GM10847 (cell line): Measurements from ENCODE around the gene RASSF8.

ENCODE experiments used
- POLR2A ChIP-seq: IDR thresholded peaks from 2 replicates; pipeline ENCODE4 v1.6.1; 2011; ENCODE audit not compliant: insufficient read length; ENCODE audit errors: extremely low read depth

The RASSF8 gene, protein sequence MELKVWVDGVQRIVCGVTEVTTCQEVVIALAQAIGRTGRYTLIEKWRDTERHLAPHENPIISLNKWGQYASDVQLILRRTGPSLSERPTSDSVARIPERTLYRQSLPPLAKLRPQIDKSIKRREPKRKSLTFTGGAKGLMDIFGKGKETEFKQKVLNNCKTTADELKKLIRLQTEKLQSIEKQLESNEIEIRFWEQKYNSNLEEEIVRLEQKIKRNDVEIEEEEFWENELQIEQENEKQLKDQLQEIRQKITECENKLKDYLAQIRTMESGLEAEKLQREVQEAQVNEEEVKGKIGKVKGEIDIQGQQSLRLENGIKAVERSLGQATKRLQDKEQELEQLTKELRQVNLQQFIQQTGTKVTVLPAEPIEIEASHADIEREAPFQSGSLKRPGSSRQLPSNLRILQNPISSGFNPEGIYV

GRCh38 chr12:25958428-25959070, at the start of gene RASSF8:
Gene RASSF8 (plus strand): TSS chr12:25958682. CDS start chr12:26055344, 96,662 bp downstream.
- no peak for TF ChIP-seq POLR2A

DNA sequence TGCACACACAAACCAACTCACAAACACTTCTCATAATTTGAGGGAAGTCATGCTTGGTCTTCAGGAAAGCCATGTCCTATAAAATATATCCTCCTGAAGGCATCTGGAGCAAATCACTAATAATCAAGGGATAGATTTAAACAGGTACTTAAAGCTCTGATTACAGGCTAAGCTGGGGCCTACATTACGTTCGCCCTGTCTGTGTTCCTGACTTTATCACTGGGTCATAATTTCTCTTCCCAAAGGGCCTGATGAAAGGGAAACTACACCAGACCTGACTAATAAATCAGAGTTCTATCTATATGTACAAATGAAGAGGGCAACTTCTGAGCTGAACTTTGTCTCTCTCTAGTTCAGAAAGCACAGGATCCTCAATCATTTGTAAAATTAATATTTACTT, 43.9 kb upstream of the RASSF8 start:
- TF ChIP-seq POLR2A: no peak

DNA sequence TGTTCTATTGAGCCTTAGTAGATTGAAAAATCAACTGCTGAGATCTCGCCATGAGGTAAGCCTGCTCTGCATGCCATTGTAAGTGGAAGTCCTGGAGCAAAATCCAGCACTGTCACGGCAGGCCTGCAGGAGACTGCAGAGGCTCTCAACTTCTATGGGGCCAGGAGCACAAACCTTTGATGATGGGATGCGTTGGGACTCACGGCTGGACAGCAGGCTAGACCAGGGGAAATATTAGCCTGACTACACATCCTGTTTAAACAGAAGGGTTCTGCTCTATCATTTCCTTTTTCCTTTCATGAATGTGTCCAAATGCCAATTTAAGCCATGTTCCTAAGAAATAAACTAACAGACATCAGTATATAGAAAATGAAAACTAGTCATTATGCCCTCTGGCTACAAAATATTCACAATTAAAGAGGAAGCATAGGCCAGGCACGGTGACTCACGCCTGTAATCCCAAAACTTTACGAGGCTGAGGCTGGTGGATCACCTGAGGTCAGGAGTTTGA, 33.9 kb upstream of the RASSF8 start:
- TF ChIP-seq POLR2A: no peak

- TF ChIP-seq POLR2A: no peak
These were observed 33.4 kb upstream of the RASSF8 start for GRCh38 chr12:25925064-25925463.

GRCh38 chr12:25926536-25926935, 31.9 kb upstream of the RASSF8 start:
- TF ChIP-seq POLR2A: no peak

DNA sequence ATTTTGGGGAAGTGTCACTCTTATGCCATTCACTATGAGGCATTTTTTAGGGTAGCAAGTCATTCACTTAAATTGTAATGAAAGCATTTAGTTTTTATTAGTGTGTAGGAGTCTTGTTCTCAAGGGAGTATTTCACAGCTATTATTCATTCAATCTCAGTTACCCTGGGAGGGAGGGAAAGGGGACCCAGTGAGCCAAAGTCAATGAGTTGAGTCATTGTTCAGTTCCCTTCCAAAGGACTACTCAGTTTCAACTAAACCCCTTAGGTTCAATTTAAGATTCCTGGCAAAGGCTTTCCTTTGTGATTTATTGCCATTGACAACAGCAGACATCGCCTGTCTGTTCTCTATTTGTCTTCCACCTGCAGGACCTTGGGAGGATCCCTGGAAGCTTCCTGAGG, 29.3 kb upstream of the RASSF8 start:
- no peak for TF ChIP-seq POLR2A

- no peak for TF ChIP-seq POLR2A
These were observed 25.5 kb upstream of the RASSF8 start for GRCh38 chr12:25932971-25933370.

DNA sequence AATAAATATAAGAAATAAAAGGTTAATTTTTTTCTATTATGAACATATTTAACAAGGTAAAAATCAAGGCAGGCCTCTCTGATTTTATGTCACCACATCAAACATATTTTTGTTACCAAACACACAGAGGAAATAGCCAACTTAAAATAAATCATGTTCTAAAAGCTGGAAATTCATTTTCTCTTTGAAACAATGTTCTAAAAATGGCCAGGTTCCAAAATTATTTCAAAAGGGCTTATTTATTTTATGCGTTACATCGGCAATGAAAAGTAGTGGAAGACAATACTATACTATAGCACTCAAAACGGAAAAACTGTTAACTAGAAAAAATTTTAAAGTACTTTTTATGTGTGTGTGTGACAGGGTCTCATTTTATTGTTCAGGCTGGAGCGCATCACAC, 24.0 kb upstream of the RASSF8 start:
- no peak for TF ChIP-seq POLR2A

GRCh38 chr12:25935355-25936144, 22.9 kb upstream of the RASSF8 start:
- no peak for TF ChIP-seq POLR2A

GRCh38 chr12:25937096-25937495, 21.4 kb upstream of the RASSF8 start:
- TF ChIP-seq POLR2A: no peak

DNA sequence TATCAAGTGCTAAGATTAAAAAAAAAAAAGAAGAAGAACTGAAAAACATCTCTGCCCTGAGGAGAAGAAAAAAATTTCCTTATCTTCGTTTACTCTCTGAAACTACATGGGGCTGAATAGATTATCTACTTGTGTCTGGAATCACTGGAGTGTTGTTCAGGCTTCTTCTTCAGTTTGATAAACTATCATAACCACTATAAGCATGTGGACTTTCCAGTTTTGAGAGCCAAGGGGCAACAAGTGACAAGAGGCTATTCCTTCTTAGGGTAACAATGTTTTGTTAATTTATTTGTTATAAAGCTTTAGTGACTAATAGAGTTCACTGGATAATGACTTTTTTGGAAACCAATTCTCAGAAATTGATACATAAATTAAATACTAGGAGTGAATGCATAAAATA, 19.9 kb upstream of the RASSF8 start:
- no peak for TF ChIP-seq POLR2A

DNA sequence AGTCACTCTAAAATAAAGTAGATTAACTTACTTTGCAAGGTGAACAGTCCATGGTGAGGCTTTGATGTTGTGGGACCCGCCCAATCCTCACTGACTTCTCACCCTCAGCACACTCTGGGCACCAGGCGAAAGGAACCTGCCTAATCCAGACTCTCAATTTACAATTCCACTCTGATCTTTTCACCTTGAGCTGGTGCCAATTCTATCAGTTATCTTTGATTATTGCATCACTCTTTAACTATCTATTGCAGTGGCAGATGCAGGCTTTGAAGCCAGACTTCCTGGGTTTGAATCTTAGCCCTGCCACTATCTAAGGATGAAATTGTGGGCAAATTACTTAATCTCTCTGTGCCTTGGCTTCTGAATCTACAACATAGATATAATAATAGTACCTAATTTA, 18.9 kb upstream of the RASSF8 start:
- no peak for TF ChIP-seq POLR2A

DNA sequence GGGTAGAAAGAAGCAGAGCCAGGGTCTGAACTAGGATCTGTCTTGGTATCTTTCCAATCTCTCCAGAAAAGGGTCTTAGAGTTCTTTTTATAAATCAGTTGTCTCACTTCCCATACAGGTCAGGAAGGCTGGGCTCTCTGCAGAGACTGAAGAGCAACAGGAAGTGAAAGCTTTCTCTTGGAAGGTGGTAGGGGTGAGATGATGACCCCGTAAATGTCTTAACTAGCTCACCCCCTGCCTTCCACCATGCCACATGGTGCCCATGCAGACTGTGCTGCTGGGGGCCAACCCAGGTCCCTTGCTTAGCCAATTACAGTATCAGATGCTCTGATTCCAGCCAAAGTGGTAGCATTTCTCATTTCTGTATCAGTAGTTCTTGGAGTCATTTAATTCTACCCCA, 17.6 kb upstream of the RASSF8 start:
- no peak for TF ChIP-seq POLR2A

GRCh38 chr12:25942709-25943108, 15.8 kb upstream of the RASSF8 start:
- TF ChIP-seq POLR2A: no peak

- TF ChIP-seq POLR2A: no peak
These were observed 14.5 kb upstream of the RASSF8 start for GRCh38 chr12:25943940-25944339.

- TF ChIP-seq POLR2A: no peak
These were observed 9.1 kb upstream of the RASSF8 start for GRCh38 chr12:25949343-25949742.
